ENCODE measurements around the gene AEBP1.

GRCh38 chr7:44162785-44163395 lies 58.7 kb downstream of the AEBP1 start:
- TF ChIP-seq JUN (CRISPR knock-in tag; IDR thresholded peaks at IDR 0.05) (no peak), ZSCAN18 (CRISPR knock-in tag; IDR thresholded peaks at IDR 0.05) (no peak), NR1H2 (CRISPR knock-in tag; IDR thresholded peaks at IDR 0.05) (no peak), ZBTB43 (CRISPR knock-in tag; IDR thresholded peaks at IDR 0.05) (no peak), CTCF (IDR thresholded peaks at IDR 0.05) (no peak), NFE2L1 (CRISPR knock-in tag; IDR thresholded peaks at IDR 0.05) (no peak), ZNF121 (CRISPR knock-in tag; IDR thresholded peaks at IDR 0.05) (no peak)

Measured in WTC11 (cell line).